ENCODE results near the gene SORCS3.

DNA sequence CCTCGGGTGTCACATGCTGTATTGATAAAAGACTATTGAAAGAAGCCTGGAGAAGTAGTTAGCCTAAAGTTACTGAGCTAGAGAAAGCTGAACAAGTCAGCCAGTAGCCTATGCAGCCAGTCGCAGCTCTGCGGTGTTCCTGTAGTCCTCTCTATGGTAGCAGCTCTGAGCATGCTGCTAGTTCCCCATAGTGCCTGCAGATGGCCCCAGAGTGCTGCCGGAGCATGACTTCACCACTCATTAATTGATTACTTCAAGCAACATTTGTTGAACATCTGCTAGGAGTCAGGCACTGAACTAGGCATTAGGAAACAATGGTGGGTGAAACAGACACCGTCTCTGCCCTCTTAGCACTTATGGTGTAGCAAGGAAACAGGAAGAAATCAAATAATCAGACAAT is 422.7 kb downstream of the SORCS3 start:
- TF ChIP-seq, protein P1, sequence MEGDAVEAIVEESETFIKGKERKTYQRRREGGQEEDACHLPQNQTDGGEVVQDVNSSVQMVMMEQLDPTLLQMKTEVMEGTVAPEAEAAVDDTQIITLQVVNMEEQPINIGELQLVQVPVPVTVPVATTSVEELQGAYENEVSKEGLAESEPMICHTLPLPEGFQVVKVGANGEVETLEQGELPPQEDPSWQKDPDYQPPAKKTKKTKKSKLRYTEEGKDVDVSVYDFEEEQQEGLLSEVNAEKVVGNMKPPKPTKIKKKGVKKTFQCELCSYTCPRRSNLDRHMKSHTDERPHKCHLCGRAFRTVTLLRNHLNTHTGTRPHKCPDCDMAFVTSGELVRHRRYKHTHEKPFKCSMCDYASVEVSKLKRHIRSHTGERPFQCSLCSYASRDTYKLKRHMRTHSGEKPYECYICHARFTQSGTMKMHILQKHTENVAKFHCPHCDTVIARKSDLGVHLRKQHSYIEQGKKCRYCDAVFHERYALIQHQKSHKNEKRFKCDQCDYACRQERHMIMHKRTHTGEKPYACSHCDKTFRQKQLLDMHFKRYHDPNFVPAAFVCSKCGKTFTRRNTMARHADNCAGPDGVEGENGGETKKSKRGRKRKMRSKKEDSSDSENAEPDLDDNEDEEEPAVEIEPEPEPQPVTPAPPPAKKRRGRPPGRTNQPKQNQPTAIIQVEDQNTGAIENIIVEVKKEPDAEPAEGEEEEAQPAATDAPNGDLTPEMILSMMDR (IDR thresholded peaks at IDR 0.05), result peak; percentile 74
- TF ChIP-seq, protein P2, sequence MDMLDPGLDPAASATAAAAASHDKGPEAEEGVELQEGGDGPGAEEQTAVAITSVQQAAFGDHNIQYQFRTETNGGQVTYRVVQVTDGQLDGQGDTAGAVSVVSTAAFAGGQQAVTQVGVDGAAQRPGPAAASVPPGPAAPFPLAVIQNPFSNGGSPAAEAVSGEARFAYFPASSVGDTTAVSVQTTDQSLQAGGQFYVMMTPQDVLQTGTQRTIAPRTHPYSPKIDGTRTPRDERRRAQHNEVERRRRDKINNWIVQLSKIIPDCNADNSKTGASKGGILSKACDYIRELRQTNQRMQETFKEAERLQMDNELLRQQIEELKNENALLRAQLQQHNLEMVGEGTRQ (CRISPR knock-in tag; IDR thresholded peaks at IDR 0.05), result no peak; the same call in 1 of the 2 replicates
- TF ChIP-seq, protein P3, sequence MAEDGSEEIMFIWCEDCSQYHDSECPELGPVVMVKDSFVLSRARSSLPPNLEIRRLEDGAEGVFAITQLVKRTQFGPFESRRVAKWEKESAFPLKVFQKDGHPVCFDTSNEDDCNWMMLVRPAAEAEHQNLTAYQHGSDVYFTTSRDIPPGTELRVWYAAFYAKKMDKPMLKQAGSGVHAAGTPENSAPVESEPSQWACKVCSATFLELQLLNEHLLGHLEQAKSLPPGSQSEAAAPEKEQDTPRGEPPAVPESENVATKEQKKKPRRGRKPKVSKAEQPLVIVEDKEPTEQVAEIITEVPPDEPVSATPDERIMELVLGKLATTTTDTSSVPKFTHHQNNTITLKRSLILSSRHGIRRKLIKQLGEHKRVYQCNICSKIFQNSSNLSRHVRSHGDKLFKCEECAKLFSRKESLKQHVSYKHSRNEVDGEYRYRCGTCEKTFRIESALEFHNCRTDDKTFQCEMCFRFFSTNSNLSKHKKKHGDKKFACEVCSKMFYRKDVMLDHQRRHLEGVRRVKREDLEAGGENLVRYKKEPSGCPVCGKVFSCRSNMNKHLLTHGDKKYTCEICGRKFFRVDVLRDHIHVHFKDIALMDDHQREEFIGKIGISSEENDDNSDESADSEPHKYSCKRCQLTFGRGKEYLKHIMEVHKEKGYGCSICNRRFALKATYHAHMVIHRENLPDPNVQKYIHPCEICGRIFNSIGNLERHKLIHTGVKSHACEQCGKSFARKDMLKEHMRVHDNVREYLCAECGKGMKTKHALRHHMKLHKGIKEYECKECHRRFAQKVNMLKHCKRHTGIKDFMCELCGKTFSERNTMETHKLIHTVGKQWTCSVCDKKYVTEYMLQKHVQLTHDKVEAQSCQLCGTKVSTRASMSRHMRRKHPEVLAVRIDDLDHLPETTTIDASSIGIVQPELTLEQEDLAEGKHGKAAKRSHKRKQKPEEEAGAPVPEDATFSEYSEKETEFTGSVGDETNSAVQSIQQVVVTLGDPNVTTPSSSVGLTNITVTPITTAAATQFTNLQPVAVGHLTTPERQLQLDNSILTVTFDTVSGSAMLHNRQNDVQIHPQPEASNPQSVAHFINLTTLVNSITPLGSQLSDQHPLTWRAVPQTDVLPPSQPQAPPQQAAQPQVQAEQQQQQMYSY (CRISPR knock-in tag; IDR thresholded peaks at IDR 0.05), result no peak

All from WTC11 (cell line).